Right atrium auricular region (tissue), 2 donors: ENCODE data around the gene UTS2R. TPM values are rescaled to one million over a fixed set of nuclear protein-coding genes. Genes with fewer than 3 reads are reported as not detected.

ENCODE experiments used
- DNase-seq: peaks from one replicate; pipeline ENCODE4 v3.0.0-alpha.2; 2019; ENCODE audit warnings: low spot score
- H3K27ac ChIP-seq, 2 donors: fragments of 200-600 bp; sonication (generic); 1 replicate in 1 of 2; 2 replicates in 1 of 2; pipeline ENCODE4 v1.5.1; 2016 to 2019
- H3K27me3 ChIP-seq, 2 donors: fragments of 200-600 bp; sonication (generic); one replicate each; pipeline versions ENCODE4 v1.5.1 to v1.6.0; 2017 to 2019
- H3K36me3 ChIP-seq: fragments of 200-600 bp; sonication (generic); one replicate; pipeline ENCODE4 v1.5.1; 2016
- H3K4me1 ChIP-seq, 2 donors: fragments of 200-600 bp; sonication (generic); one replicate each; pipeline versions ENCODE4 v1.5.1 to v1.6.0; 2017 to 2019
- H3K4me3 ChIP-seq, 2 donors: fragments of 200-600 bp; sonication (generic); 1 replicate in 1 of 2; 2 replicates in 1 of 2; pipeline ENCODE4 v1.5.1; 2017 to 2019; ENCODE audit warnings: mild to moderate bottlenecking in 1 of 2, moderate library complexity in 1 of 2
- H3K9me3 ChIP-seq, 2 donors: fragments of 200-600 bp; sonication (generic); one replicate each; pipeline ENCODE4 v1.5.1; 2019
- total RNA-seq, 2 donors: library from RNA; depleted of rRNA; stranded (reverse); fragments of >200 nt; gene quantifications; one replicate each; pipeline ENCODE4 v1.1.0, GENCODE V29; 2016
- TF ChIP-seq, protein P1 (sequence below), 2 donors: fragments of 200-600 bp; sonication (generic); IDR thresholded peaks; one replicate each; pipeline ENCODE4 v1.5.1; 2019; ENCODE audit warnings: antibody characterized with exemption in 2 of 2

Gene UTS2R
- total RNA-seq, 2 donors from 2014 or later = 0.44 to 16.9 TPM

DNA sequence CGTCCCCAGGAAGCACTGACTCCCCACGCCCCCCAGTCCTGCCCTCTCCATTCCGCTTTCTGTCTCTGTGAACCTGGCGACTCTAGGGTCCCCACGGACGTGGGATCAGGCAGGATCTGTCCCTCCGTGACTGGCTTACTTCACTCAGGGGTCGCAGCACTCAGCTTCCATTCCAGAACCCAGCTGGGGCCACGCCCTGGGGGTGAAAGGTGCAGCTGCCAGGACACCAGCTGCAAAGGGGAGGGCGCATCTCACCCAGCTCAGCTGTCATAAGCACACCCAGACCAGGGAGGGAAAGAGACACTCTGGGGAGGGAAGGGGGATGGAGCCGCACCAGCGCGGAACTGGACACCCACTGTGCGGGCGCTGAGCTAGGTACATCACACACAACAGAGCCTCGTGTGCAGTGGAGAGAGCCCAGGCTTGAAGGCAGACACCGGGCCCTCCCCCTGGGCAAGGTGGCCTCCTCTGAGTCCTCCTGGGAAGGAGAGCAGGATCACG is 28.1 kb downstream of the UTS2R start:
- no peak overlapping the region for H3K4me3 ChIP-seq
- H3K4me1 ChIP-seq = peaks cover 0 to 7% of the 10 kb centered on the region in 2 donors
- no peaks in the 10 kb centered on the region for H3K27me3 ChIP-seq
- TF ChIP-seq, protein P1, sequence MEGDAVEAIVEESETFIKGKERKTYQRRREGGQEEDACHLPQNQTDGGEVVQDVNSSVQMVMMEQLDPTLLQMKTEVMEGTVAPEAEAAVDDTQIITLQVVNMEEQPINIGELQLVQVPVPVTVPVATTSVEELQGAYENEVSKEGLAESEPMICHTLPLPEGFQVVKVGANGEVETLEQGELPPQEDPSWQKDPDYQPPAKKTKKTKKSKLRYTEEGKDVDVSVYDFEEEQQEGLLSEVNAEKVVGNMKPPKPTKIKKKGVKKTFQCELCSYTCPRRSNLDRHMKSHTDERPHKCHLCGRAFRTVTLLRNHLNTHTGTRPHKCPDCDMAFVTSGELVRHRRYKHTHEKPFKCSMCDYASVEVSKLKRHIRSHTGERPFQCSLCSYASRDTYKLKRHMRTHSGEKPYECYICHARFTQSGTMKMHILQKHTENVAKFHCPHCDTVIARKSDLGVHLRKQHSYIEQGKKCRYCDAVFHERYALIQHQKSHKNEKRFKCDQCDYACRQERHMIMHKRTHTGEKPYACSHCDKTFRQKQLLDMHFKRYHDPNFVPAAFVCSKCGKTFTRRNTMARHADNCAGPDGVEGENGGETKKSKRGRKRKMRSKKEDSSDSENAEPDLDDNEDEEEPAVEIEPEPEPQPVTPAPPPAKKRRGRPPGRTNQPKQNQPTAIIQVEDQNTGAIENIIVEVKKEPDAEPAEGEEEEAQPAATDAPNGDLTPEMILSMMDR (IDR thresholded peaks at IDR 0.05) = no peak
- H3K27ac ChIP-seq = no peak overlapping the region
- H3K9me3 ChIP-seq = no peaks in the 10 kb centered on the region
- H3K36me3 ChIP-seq = peaks cover 31% of the 10 kb centered on the region
- no peak for DNase-seq

DNA sequence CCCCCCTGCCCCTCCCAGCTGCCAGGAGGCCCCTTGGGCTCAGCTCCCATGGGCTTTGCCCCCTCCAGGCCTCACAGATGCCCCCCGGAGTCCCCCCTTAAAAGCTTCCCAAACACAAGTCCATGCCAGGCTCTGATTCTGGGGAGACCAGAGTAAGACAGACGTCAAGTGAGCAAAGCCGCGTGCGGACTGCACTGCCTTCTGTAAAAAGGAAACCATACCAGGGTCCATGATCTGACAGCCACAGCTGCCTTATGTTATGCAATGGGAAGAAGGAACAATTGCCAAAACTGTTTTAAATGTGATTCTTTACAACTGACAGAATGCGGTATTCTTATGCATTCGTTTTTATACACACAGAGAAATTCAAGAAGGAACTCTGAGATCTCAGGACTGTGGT is 28.6 kb downstream of the UTS2R start:
- TF ChIP-seq, protein P1 (IDR thresholded peaks at IDR 0.05) = no peak
- H3K4me3 ChIP-seq = no peak overlapping the region
- no peak for DNase-seq
- H3K4me1 ChIP-seq = peaks cover 0 to 7% of the 10 kb centered on the region in 2 donors
- H3K36me3 ChIP-seq = peaks cover 31% of the 10 kb centered on the region
- no peak overlapping the region for H3K27ac ChIP-seq
- no peaks in the 10 kb centered on the region for H3K9me3 ChIP-seq
- no peaks in the 10 kb centered on the region for H3K27me3 ChIP-seq

DNA sequence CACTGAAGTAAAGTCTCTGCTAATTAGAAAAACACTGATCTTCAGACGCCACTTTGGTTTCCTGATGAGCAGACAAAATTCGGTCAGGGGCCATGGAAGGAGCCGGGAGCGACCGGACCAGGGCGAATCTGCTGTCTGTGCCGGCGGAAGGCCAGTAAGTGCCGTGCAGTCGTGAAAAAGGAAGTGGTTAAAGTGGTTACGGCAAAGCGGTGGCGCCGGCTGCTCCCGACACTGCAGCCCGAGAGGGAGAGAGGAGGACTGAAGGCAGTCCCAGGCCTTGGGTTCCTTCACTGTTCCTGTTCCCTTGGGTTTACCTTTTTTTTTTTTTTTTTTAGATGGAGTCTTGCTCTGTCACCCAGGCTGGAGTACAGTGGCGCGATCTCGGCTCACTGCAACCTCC is 29.3 kb downstream of the UTS2R start:
- Histone ChIP-seq H3K36me3 (peaks cover 31% of the 10 kb centered on the region), H3K27me3 (no peaks in the 10 kb centered on the region), H3K4me1 (peaks cover 0 to 7% of the 10 kb centered on the region in 2 donors), H3K27ac (no peak overlapping the region), H3K9me3 (no peaks in the 10 kb centered on the region), H3K4me3 (no peak overlapping the region)
- TF ChIP-seq, protein P1 (IDR thresholded peaks at IDR 0.05) = no peak
- no peak for DNase-seq

DNA sequence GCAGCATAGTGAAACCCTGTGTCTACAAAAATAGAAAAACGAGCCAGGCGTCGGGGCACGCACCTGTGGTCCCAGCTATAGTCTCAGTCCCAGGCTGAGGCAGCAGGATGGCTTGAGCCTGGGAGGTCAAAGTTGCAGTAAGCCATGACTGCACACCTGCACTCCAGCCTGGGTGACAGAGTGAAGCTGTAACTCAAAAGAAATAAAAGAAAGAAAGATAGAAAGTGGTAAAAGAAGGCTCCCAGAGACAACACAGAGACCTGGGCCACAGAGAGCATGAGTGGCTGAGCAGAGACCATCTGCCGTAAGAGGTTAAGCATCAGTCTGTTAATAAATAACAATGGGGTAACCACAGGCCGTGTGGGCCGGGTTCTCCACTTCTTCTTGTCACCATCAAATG is 31.3 kb downstream of the UTS2R start:
- TF ChIP-seq, protein P1 (IDR thresholded peaks at IDR 0.05) = no peak
- peaks cover 0 to 10% of the 10 kb centered on the region in 2 donors for H3K4me1 ChIP-seq
- no peak overlapping the region for H3K27ac ChIP-seq
- H3K9me3 ChIP-seq = no peaks in the 10 kb centered on the region
- no peaks in the 10 kb centered on the region for H3K27me3 ChIP-seq
- H3K4me3 ChIP-seq = no peak overlapping the region
- H3K36me3 ChIP-seq = peaks cover 31% of the 10 kb centered on the region
- DNase-seq = no peak

DNA sequence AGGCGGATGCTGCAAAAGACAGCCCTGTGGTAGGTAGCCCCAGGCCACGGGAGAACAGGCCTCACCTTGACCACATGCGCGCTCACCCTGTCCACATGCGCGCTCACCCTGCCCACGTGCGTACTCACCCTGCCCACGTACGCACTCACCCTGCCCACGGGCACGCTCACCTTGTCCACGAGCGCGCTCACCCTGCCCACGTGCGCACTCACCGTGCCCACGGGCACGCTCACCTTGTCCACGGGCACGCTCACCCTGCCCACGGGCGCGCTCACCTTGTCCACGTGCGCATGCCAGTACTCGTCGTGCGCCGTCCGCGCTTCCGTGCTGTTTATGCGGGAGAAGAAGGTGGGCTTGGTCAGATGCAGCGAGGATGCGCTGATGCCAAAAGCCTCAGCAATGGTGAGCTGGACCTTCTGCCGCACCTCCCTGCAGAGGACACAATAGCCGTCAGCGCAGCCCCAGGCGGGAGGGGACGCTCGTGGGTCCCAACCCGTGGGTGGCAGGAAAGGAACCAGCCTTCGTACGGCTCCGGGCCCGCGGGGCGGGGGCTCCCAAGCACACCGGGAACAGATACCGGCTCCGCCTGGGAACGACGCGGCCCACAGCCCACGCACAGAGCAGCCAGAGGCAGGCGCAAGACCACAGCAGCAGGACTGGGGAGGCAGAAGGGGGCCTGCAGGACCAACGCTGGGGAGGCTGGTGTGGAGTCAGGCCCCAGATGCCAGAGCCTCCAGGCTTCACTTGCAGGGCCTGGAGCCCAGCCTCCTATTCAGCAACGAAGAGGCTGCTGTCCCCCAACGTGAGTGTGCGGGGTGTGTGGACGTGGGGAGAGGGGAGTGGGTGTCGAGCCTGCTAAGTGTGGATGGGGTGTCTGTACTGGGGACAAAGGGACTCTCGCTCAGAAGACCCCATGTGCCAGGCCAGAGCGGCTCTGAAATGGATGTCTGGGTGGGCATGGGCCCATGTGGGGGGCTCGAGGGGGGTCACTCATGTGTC is 32.4 kb downstream of the UTS2R start:
- TF ChIP-seq, protein P1 (IDR thresholded peaks at IDR 0.05) = no peak
- Histone ChIP-seq H3K36me3 (peaks cover 31% of the 10 kb centered on the region), H3K9me3 (no peaks in the 10 kb centered on the region), H3K27me3 (no peaks in the 10 kb centered on the region), H3K4me3 (no peak overlapping the region), H3K27ac (no peak overlapping the region), H3K4me1 (peaks cover 0 to 10% of the 10 kb centered on the region in 2 donors)
- DNase-seq = no peak
